ENCODE data around the gene SPSB1.

GRCh38 chr1:9416918-9417500 is 124.3 kb downstream of the SPSB1 start:
- TF ChIP-seq CTCF (conservative IDR thresholded peaks at IDR 0.05 in 1 of 2, IDR thresholded peaks at IDR 0.05 in 1 of 2; ENCODE audit: extremely low read depth in 1 of 2, insufficient read depth in 1 of 2, low read depth in 1 of 2, low read length in 2 of 2) (no peak), EZH2 (IDR thresholded peaks at IDR 0.05; ENCODE audit: borderline replicate concordance, low read length) (no peak)

Data from mammary epithelial cell (primary cell).